Tibial artery (tissue), 4 donors: ENCODE data around the gene SGSM1.

Experiments
- DNase-seq, 2 donors: peaks; one replicate each; pipeline ENCODE4 v3.0.0-alpha.2; 2019
- H3K27ac ChIP-seq, 2 donors: fragments of 200-600 bp; sonication (generic) in 1 of 2; 1 replicate in 1 of 2; 2 replicates in 1 of 2; pipeline ENCODE4 v1.5.1; 2018 to 2019; ENCODE audit warnings: mild to moderate bottlenecking in 1 of 2
- H3K27me3 ChIP-seq, 2 donors: fragments of 200-600 bp; sonication (generic) in 1 of 2; one replicate each; pipeline versions ENCODE4 v1.5.1 to v1.6.0; 2016 to 2019
- H3K36me3 ChIP-seq, 3 donors: fragments of 200-600 bp; sonication (generic) in 2 of 3; one replicate each; pipeline ENCODE4 v1.5.1; 2016 to 2019; ENCODE audit warnings: mild to moderate bottlenecking in 2 of 3
- H3K4me1 ChIP-seq, 4 donors: fragments of 200-600 bp; sonication (generic) in 2 of 4; 1 replicate in 3 of 4; 2 replicates in 1 of 4; pipeline ENCODE4 v1.5.1; 2016 to 2019
- H3K4me3 ChIP-seq, 2 donors: fragments of 200-600 bp; sonication (generic) in 1 of 2; 1 replicate in 1 of 2; 2 replicates in 1 of 2; pipeline ENCODE4 v1.5.1; 2018 to 2019; ENCODE audit warnings: mild to moderate bottlenecking in 2 of 2
- H3K9me3 ChIP-seq, 3 donors: fragments of 200-600 bp; sonication (generic) in 1 of 3; one replicate each; pipeline ENCODE4 v1.5.1; 2016 to 2019
- CTCF ChIP-seq, 2 experiments: fragments of 200-600 bp in 1 of 2; fragments of 450-650 bp in 1 of 2; IDR thresholded peaks; one replicate each; pipeline ENCODE4 v1.5.1; 2017 to 2019; ENCODE audit warnings: antibody characterized with exemption in 2 of 2, mild to moderate bottlenecking in 1 of 2, moderate library complexity in 1 of 2
- intact Hi-C: fragments of 100-400 bp; cut with DNase I; formaldehyde crosslinking; loops from one replicate; pipeline ENCODE4 v1.15.0; 2023; ENCODE audit warnings: low total_unique reads

The SGSM1 gene

GRCh38 chr22:24969560-24970301, 163.7 kb downstream of the SGSM1 start:
- H3K4me1 ChIP-seq: peaks cover 0 to 19% (median 10%) of the 10 kb centered on the region in 4 donors
- H3K27me3 ChIP-seq: no peaks in the 10 kb centered on the region
- peak overlapping the region; percentile 46 to 58 for H3K27ac ChIP-seq
- H3K4me3 ChIP-seq: no peak overlapping the region
- peak; percentile 77 to 86 for DNase-seq
- intact Hi-C loops: no loop called here
- TF ChIP-seq CTCF (IDR thresholded peaks at IDR 0.05): no peak
- H3K9me3 ChIP-seq: no peaks in the 10 kb centered on the region
- H3K36me3 ChIP-seq: no peaks in the 10 kb centered on the region

GRCh38 chr22:24972369-24972768, 166.4 kb downstream of the SGSM1 start:
- H3K36me3 ChIP-seq: no peaks in the 10 kb centered on the region
- H3K9me3 ChIP-seq: no peaks in the 10 kb centered on the region
- H3K4me1 ChIP-seq: peaks cover 0 to 31% (median 16%) of the 10 kb centered on the region in 4 donors
- no peaks in the 10 kb centered on the region for H3K27me3 ChIP-seq
- intact Hi-C loops: no loop called here
- DNase-seq: no peak
- H3K4me3 ChIP-seq: no peak overlapping the region
- no peak overlapping the region for H3K27ac ChIP-seq
- TF ChIP-seq CTCF (IDR thresholded peaks at IDR 0.05): no peak

- no peak for DNase-seq
- H3K9me3 ChIP-seq: no peaks in the 10 kb centered on the region
- TF ChIP-seq CTCF (IDR thresholded peaks at IDR 0.05): no peak
- H3K36me3 ChIP-seq: no peaks in the 10 kb centered on the region
- no peaks in the 10 kb centered on the region for H3K27me3 ChIP-seq
- H3K4me3 ChIP-seq: no peak overlapping the region
- intact Hi-C loops: no loop called here
- peaks cover 0 to 45% (median 23%) of the 10 kb centered on the region in 4 donors for H3K4me1 ChIP-seq
- H3K27ac ChIP-seq: no peak overlapping the region
Observed at GRCh38 chr22:24973872-24974271, 167.9 kb downstream of the SGSM1 start.

GRCh38 chr22:24975125-24975640, 169.2 kb downstream of the SGSM1 start:
- intact Hi-C loops: no loop called here
- no peak for DNase-seq
- H3K4me3 ChIP-seq: no peak overlapping the region
- H3K36me3 ChIP-seq: no peaks in the 10 kb centered on the region
- H3K9me3 ChIP-seq: no peaks in the 10 kb centered on the region
- no peaks in the 10 kb centered on the region for H3K27me3 ChIP-seq
- TF ChIP-seq CTCF (IDR thresholded peaks at IDR 0.05): no peak
- H3K27ac ChIP-seq: no peak overlapping the region
- peaks cover 0 to 38% (median 21%) of the 10 kb centered on the region in 4 donors for H3K4me1 ChIP-seq

- Histone ChIP-seq H3K27me3 (no peaks in the 10 kb centered on the region), H3K27ac (peak overlapping the region; percentile 59 to 63), H3K36me3 (no peaks in the 10 kb centered on the region), H3K4me3 (no peak overlapping the region), H3K9me3 (no peaks in the 10 kb centered on the region), H3K4me1 (peaks cover 0 to 35% (median 21%) of the 10 kb centered on the region in 4 donors)
- intact Hi-C loops: no loop called here
- DNase-seq: peak; percentile 88 to 90
- no peak for TF ChIP-seq CTCF (IDR thresholded peaks at IDR 0.05)
Observed at GRCh38 chr22:24975813-24976341, 169.9 kb downstream of the SGSM1 start.
